Left lung (tissue), 10 donors: ENCODE results near the gene SPG7. TPM values are rescaled to one million over a fixed set of nuclear protein-coding genes. Genes with fewer than 3 reads are reported as not detected.

Experiments used
- ATAC-seq: fragments of 200-7000 bp; cut with Tn5 transposase; one replicate; pipeline ENCODE4 v1.9.1; 2020; ENCODE audit warnings: moderate library complexity
- DNase-seq, 4 donors: peaks; one replicate each; pipeline ENCODE4 v3.0.0-alpha.2; 2013 to 2020
- H3K27ac ChIP-seq, 2 donors: fragments of 200-600 bp; sonication (generic) in 1 of 2; one replicate each; pipeline versions ENCODE4 v1.5.0 to v1.8.0; 2020 to 2021
- H3K27me3 ChIP-seq, 2 donors: fragments of 200-600 bp; sonication (generic) in 1 of 2; one replicate each; pipeline versions ENCODE4 v1.5.0 to v1.8.0; 2020 to 2021
- H3K36me3 ChIP-seq, 2 donors: fragments of 200-600 bp; sonication (generic) in 1 of 2; one replicate each; pipeline versions ENCODE4 v1.5.0 to v1.8.0; 2020 to 2021
- H3K4me1 ChIP-seq, 2 donors: fragments of 200-600 bp; one replicate each; pipeline ENCODE4 v1.8.0; 2021
- H3K4me3 ChIP-seq, 2 donors: fragments of 200-600 bp; sonication (generic) in 1 of 2; one replicate each; pipeline versions ENCODE4 v1.5.0 to v1.8.0; 2020 to 2021; ENCODE audit warnings: mild to moderate bottlenecking in 1 of 2
- H3K9me3 ChIP-seq, 2 donors: fragments of 200-600 bp; sonication (generic) in 1 of 2; one replicate each; pipeline versions ENCODE4 v1.5.0 to v1.8.0; 2020 to 2021
- CTCF ChIP-seq, 2 donors: fragments of 200-600 bp; sonication (generic) in 1 of 2; IDR thresholded peaks; one replicate each; pipeline versions ENCODE4 v1.5.0 to v1.8.0; 2021; ENCODE audit warnings: antibody characterized with exemption in 2 of 2
- intact Hi-C, 2 donors: fragments of 100-400 bp; cut with DNase I; formaldehyde crosslinking; loops; one replicate each; pipeline versions ENCODE4 v1.11.2 to v1.14.2; 2022
- polyA plus RNA-seq, 6 donors: library from polyadenylated mRNA; unstranded; fragments of 120-200 nt; gene quantifications; one replicate each; pipeline ENCODE4 v1.2.1, GENCODE V29; 2013; ENCODE audit not compliant: insufficient read length in 6 of 6
- total RNA-seq, 2 donors: library from RNA; stranded (reverse); fragmentation: NEBNext Ultra II Directional; extraction: Animal tissue kit (Norgen Biotek cat#: 25700); gene quantifications; one replicate each; pipeline ENCODE4 v1.2.1, GENCODE V29; 2021
- donor health status: DM: no; HTN: yes; CAD: no.
- donor health status: DM: no; HTN: no; CAD: no.

SPG7 gene
- total and polyA plus RNA-seq, 8 donors, result 79.3 to 148 (median 121) TPM

GRCh38 chr16:89482150-89482816, 25.9 kb upstream of the SPG7 start:
- intact Hi-C loops, result no loop called here
- no peak for DNase-seq
- no peak for TF ChIP-seq CTCF (IDR thresholded peaks at IDR 0.05)
- no peak for ATAC-seq
- Histone ChIP-seq H3K27ac (peak overlapping the region in 1 of 2 donors; percentile 1), H3K27me3 (no peaks in the 10 kb centered on the region), H3K9me3 (no peaks in the 10 kb centered on the region), H3K36me3 (no peaks in the 10 kb centered on the region), H3K4me3 (no peak overlapping the region), H3K4me1 (peaks cover 23 to 99% of the 10 kb centered on the region in 2 donors)

GRCh38 chr16:89482817-89483205, 25.4 kb upstream of the SPG7 start:
- ATAC-seq, result no peak
- intact Hi-C loops, result no loop called here

GRCh38 chr16:89484041-89484501, 24.1 kb upstream of the SPG7 start:
- Histone ChIP-seq H3K9me3 (no peaks in the 10 kb centered on the region), H3K27me3 (no peaks in the 10 kb centered on the region), H3K4me3 (no peak overlapping the region), H3K4me1 (peaks cover 31 to 99% of the 10 kb centered on the region in 2 donors), H3K27ac (peak overlapping the region in 1 of 2 donors; percentile 31), H3K36me3 (no peaks in the 10 kb centered on the region)
- ATAC-seq, result no peak
- intact Hi-C loops, result no loop called here
- TF ChIP-seq CTCF (IDR thresholded peaks at IDR 0.05), result no peak
- no peak for DNase-seq

More at GRCh38 chr16:89482817-89483205, 25.4 kb upstream of the SPG7 start:
- DNase-seq, result no peak
- Histone ChIP-seq H3K36me3 (no peaks in the 10 kb centered on the region), H3K27ac (no peak overlapping the region), H3K27me3 (no peaks in the 10 kb centered on the region), H3K9me3 (no peaks in the 10 kb centered on the region), H3K4me3 (no peak overlapping the region), H3K4me1 (peaks cover 27 to 99% of the 10 kb centered on the region in 2 donors)
- no peak for TF ChIP-seq CTCF (IDR thresholded peaks at IDR 0.05)

GRCh38 chr16:89484923-89485679, 23.1 kb upstream of the SPG7 start:
- ATAC-seq (no peak), DNase-seq (no peak)
- H3K9me3 ChIP-seq, result no peaks in the 10 kb centered on the region
- H3K27ac ChIP-seq, result peak overlapping the region in 1 of 2 donors; percentile 31
- H3K36me3 ChIP-seq, result no peaks in the 10 kb centered on the region
- no peak for TF ChIP-seq CTCF (IDR thresholded peaks at IDR 0.05)
- H3K4me3 ChIP-seq, result no peak overlapping the region
- intact Hi-C loops, result no loop called here
- H3K4me1 ChIP-seq, result peaks cover 28 to 89% of the 10 kb centered on the region in 2 donors
- H3K27me3 ChIP-seq, result no peaks in the 10 kb centered on the region

GRCh38 chr16:89485701-89486246, 22.4 kb upstream of the SPG7 start:
- peaks cover 28 to 84% of the 10 kb centered on the region in 2 donors for H3K4me1 ChIP-seq
- no peaks in the 10 kb centered on the region for H3K36me3 ChIP-seq
- no peak for TF ChIP-seq CTCF (IDR thresholded peaks at IDR 0.05)
- intact Hi-C loops, result no loop called here
- H3K27me3 ChIP-seq, result no peaks in the 10 kb centered on the region
- H3K27ac ChIP-seq, result no peak overlapping the region
- DNase-seq (no peak), ATAC-seq (no peak)
- no peak overlapping the region for H3K4me3 ChIP-seq
- no peaks in the 10 kb centered on the region for H3K9me3 ChIP-seq
